Cortex of kidney (tissue), 1 donor: Measurements from ENCODE around the gene FASN.

Source experiments
- DNase-seq: peaks from one replicate; lab custom pipeline; 2025; lab: John Stamatoyannopoulos, UW

Gene FASN

GRCh38 chr17:82076018-82076784, 21.8 kb downstream of the FASN start:
- no peak for DNase-seq

- DNase-seq = no peak
Observed at GRCh38 chr17:82073446-82073845, 24.6 kb downstream of the FASN start.

- no peak for DNase-seq
Observed at GRCh38 chr17:82072827-82073226, 25.2 kb downstream of the FASN start.

- DNase-seq = no peak
Observed at GRCh38 chr17:82070611-82071010, 27.4 kb downstream of the FASN start.

GRCh38 chr17:82065638-82066303, 32.3 kb downstream of the FASN start, which contains the start of gene DUS1L:
Gene DUS1L (minus strand): TSS chr17:82065804. CDS start chr17:82065059, 745 bp downstream.
- no peak for DNase-seq

- DNase-seq = no peak
Observed at GRCh38 chr17:82065193-82065637, 32.8 kb downstream of the FASN start.

GRCh38 chr17:82064433-82065192, 33.4 kb downstream of the FASN start:
- DNase-seq = no peak

- DNase-seq = no peak
Observed at GRCh38 chr17:82063424-82064415, 34.3 kb downstream of the FASN start.

GRCh38 chr17:82062984-82063368, 35.1 kb downstream of the FASN start:
- DNase-seq = no peak

- DNase-seq = no peak
Observed at GRCh38 chr17:82062076-82062983, 35.7 kb downstream of the FASN start.

GRCh38 chr17:82061047-82061925, 36.8 kb downstream of the FASN start:
- DNase-seq = no peak

GRCh38 chr17:82060614-82061013, 37.4 kb downstream of the FASN start:
- DNase-seq = no peak

- no peak for DNase-seq
Observed at GRCh38 chr17:82060001-82060380, 38.0 kb downstream of the FASN start.

GRCh38 chr17:82059272-82060000, 38.6 kb downstream of the FASN start:
- DNase-seq = no peak

- DNase-seq = no peak
Observed at GRCh38 chr17:82058855-82059249, 39.2 kb downstream of the FASN start.

GRCh38 chr17:82058230-82058854, 39.7 kb downstream of the FASN start:
- no peak for DNase-seq

- DNase-seq = no peak
Observed at GRCh38 chr17:82056729-82057621, 41.1 kb downstream of the FASN start.
